Suprapubic skin (tissue), 4 donors: ENCODE measurements around the gene TAS2R7. TPM values are rescaled to one million over a fixed set of nuclear protein-coding genes. Genes with fewer than 3 reads are reported as not detected.

Experiments used
- DNase-seq, 2 donors: peaks; one replicate each; pipeline ENCODE4 v3.0.0-alpha.2; 2019; ENCODE audit warnings: low spot score in 2 of 2
- H3K27ac ChIP-seq: fragments of 200-600 bp; sonication (generic); one replicate; pipeline ENCODE4 v1.5.1; 2019
- H3K27me3 ChIP-seq: fragments of 200-600 bp; sonication (generic); one replicate; pipeline ENCODE4 v1.5.1; 2019
- H3K36me3 ChIP-seq: fragments of 200-600 bp; sonication (generic); one replicate; pipeline ENCODE4 v1.5.1; 2019
- H3K4me1 ChIP-seq: fragments of 200-600 bp; sonication (generic); one replicate; pipeline ENCODE4 v1.5.1; 2019
- H3K4me3 ChIP-seq: fragments of 200-600 bp; sonication (generic); one replicate; pipeline ENCODE4 v1.5.1; 2019; ENCODE audit warnings: mild to moderate bottlenecking
- H3K9me3 ChIP-seq: fragments of 200-600 bp; sonication (generic); one replicate; pipeline ENCODE4 v1.5.1; 2019
- EP300 ChIP-seq: sonication (generic); formaldehyde crosslinking; IDR thresholded peaks from one replicate; pipeline ENCODE4 v1.6.1; 2017; ENCODE audit warnings: antibody characterized with exemption
- POLR2A ChIP-seq, 2 donors: fragments of 450-650 bp; IDR thresholded peaks; one replicate each; pipeline ENCODE4 v1.6.1; 2017; ENCODE audit warnings: antibody characterized with exemption in 2 of 2, mild to moderate bottlenecking in 2 of 2, moderate library complexity in 2 of 2
- POLR2AphosphoS5 ChIP-seq, 3 donors: sonication (generic); formaldehyde crosslinking; IDR thresholded peaks; one replicate each; pipeline ENCODE4 v1.6.1; 2017; ENCODE audit warnings: antibody characterized with exemption in 3 of 3
- WGBS: methylation state at CpG from one replicate; pipeline ENCODE4 v1.1.5; 2018; 5-methylcytosine and 5-hydroxymethylcytosine counted together
- total RNA-seq, 4 donors: library from RNA; depleted of rRNA; stranded (reverse); fragments of >200 nt; gene quantifications; one replicate each; pipeline ENCODE4 v1.1.0, GENCODE V29; 2016
- TF ChIP-seq, protein P1 (sequence below), 2 donors: fragments of 200-600 bp in 1 of 2; fragments of 450-650 bp in 1 of 2; sonication (generic) in 1 of 2; IDR thresholded peaks; one replicate each; pipeline ENCODE4 v1.5.1; 2016 to 2019; ENCODE audit warnings: antibody characterized with exemption in 2 of 2, mild to moderate bottlenecking in 1 of 2, moderate library complexity in 1 of 2

TAS2R7 gene
- total RNA-seq, 4 donors from 2014 or later = not detected

DNA sequence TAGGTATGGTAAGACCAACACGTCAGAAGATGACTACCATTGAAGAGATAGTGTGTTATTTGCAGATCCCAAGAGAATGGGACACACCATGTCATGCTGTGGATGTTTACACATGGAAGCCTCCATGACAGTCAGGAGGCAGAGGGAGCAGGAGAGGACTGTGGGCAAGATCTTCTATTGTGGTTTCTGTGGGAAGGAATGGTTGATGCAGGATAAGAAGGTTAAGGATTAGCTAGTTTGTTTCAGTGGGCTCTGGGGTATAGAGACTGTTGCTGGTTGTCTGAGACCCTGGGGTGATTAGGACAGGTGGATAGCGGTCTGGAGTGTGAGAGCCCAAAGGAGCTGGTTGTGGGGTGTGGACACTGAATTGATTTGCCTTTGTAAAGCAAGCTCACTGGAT, 23.3 kb downstream of the TAS2R7 start:
- Histone ChIP-seq H3K36me3 (no peaks in the 10 kb centered on the region), H3K27me3 (peaks cover 4% of the 10 kb centered on the region), H3K9me3 (no peaks in the 10 kb centered on the region), H3K4me3 (no peak overlapping the region), H3K27ac (no peak overlapping the region), H3K4me1 (no peaks in the 10 kb centered on the region)
- DNase-seq = no peak
- 87% methylated on average over 2 of the region's 2 CpGs for WGBS
- TF ChIP-seq EP300 (no peak), POLR2AphosphoS5 (IDR thresholded peaks at IDR 0.05) (no peak), POLR2A (IDR thresholded peaks at IDR 0.05) (no peak)
- TF ChIP-seq, protein P1, sequence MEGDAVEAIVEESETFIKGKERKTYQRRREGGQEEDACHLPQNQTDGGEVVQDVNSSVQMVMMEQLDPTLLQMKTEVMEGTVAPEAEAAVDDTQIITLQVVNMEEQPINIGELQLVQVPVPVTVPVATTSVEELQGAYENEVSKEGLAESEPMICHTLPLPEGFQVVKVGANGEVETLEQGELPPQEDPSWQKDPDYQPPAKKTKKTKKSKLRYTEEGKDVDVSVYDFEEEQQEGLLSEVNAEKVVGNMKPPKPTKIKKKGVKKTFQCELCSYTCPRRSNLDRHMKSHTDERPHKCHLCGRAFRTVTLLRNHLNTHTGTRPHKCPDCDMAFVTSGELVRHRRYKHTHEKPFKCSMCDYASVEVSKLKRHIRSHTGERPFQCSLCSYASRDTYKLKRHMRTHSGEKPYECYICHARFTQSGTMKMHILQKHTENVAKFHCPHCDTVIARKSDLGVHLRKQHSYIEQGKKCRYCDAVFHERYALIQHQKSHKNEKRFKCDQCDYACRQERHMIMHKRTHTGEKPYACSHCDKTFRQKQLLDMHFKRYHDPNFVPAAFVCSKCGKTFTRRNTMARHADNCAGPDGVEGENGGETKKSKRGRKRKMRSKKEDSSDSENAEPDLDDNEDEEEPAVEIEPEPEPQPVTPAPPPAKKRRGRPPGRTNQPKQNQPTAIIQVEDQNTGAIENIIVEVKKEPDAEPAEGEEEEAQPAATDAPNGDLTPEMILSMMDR (IDR thresholded peaks at IDR 0.05) = no peak

DNA sequence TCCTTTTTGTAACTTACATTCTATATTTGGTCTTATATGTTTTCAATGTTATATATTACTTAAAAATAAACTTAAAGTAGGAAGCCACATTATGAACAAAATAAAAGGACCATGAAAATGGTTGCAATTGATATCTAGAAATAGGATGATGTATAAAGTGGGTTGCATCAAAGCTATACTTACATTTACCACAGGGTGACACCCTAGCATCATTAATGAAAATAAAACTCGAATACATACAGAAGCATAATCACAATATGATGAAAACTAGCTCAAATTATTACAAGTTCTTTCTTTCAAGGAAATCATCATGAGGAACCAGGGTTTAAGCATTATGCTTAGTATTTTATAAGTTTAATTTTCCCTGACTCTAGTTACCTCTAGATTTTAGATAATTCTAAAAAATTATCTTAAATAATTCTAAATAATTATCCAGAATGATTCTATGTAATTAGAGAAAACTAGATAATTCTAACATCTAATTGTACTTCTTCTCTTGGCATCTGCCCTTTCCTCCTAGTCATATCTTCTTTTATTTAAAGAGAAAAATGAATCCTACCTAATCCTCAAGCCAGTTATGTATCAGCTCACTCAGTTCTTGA, 31.2 kb downstream of the TAS2R7 start:
- peaks cover 19% of the 10 kb centered on the region for H3K27me3 ChIP-seq
- TF ChIP-seq POLR2AphosphoS5 (IDR thresholded peaks at IDR 0.05) (no peak), POLR2A (IDR thresholded peaks at IDR 0.05) (no peak), EP300 (no peak)
- TF ChIP-seq, protein P1 (IDR thresholded peaks at IDR 0.05) = peak; percentile 42 to 82
- H3K4me3 ChIP-seq = no peak overlapping the region
- H3K27ac ChIP-seq = no peak overlapping the region
- no peaks in the 10 kb centered on the region for H3K4me1 ChIP-seq
- no peaks in the 10 kb centered on the region for H3K9me3 ChIP-seq
- no peaks in the 10 kb centered on the region for H3K36me3 ChIP-seq
- no peak for DNase-seq
- WGBS = 0% methylated on average over 1 of the region's 1 CpG

DNA sequence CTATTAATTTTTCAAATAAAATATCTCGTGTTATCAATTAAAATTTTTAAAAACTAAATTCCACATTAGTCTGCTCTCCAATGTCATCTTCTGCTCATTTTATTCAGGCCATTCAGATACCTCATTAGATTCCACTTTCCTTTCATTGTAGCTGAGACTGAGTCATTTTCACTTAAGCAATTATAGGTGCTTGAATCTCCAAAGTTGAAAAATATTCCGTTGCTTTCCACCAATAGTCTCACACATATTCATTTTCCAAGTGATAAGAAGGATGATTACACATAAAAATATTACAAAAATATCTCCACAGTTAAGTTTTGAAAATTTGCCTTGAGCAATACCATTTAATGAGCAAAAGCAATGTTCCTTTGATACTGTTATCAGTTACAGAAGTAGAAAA, 42.8 kb downstream of the TAS2R7 start:
- H3K27me3 ChIP-seq = peaks cover 14% of the 10 kb centered on the region
- WGBS = 22% methylated on average over 2 of the region's 2 CpGs
- no peak for TF ChIP-seq POLR2AphosphoS5 (IDR thresholded peaks at IDR 0.05)
- TF ChIP-seq, protein P1 (IDR thresholded peaks at IDR 0.05) = no peak
- no peak for TF ChIP-seq POLR2A (IDR thresholded peaks at IDR 0.05)
- no peak for TF ChIP-seq EP300
- no peaks in the 10 kb centered on the region for H3K4me1 ChIP-seq
- peaks cover 9% of the 10 kb centered on the region for H3K9me3 ChIP-seq
- no peaks in the 10 kb centered on the region for H3K36me3 ChIP-seq
- H3K27ac ChIP-seq = no peak overlapping the region
- no peak overlapping the region for H3K4me3 ChIP-seq
- no peak for DNase-seq

DNA sequence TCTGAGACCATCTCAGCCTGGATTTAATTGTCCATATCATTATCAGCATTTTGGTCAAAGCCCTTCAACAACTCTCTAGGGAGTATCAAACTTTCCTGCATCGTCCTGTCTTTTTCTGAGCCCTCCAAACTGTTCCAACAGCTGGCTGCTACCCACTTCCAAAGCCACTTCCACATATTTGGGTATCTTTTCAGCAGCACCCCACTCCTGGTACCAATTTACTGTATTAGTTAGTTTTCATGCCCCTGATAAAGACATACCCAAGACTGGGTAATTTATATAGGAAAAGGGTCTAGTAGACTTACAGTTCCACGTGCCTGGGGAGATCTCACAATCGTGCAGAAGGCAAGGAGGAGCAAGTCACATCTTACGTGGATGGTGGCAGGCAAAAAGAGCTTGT, 46.2 kb downstream of the TAS2R7 start:
- H3K27ac ChIP-seq = no peak overlapping the region

DNA sequence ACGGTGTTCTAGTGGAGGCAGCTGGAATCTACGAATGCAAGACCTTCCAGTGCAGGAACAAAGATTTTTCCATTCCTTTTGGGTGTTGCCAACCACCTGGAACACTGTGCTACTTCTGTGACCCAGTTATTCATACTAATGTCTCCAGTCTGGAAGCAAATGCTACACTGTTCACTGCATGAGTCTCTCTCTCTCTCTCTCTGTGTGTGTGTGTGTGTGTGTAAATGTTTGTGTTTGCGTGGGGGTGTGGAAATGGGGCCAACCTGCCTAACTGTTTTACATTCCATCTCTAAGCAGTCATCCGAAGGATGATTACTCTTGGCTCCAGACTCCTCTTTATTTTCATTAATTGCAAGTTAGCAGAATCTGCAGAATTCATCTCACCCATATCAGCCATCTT, 49.4 kb downstream of the TAS2R7 start:
- Histone ChIP-seq H3K4me3 (no peak overlapping the region), H3K4me1 (peaks cover 13% of the 10 kb centered on the region), H3K27me3 (peaks cover 3% of the 10 kb centered on the region), H3K27ac (no peak overlapping the region), H3K36me3 (no peaks in the 10 kb centered on the region), H3K9me3 (peaks cover 9% of the 10 kb centered on the region)
- no peak for DNase-seq
- 35% methylated on average over 4 of the region's 4 CpGs for WGBS
- TF ChIP-seq EP300 (no peak), POLR2AphosphoS5 (IDR thresholded peaks at IDR 0.05) (no peak), POLR2A (IDR thresholded peaks at IDR 0.05) (no peak)
- TF ChIP-seq, protein P1 (IDR thresholded peaks at IDR 0.05) = no peak

More for the DNA sequence above, 46.2 kb downstream of the TAS2R7 start:
- 91% methylated on average over 4 of the region's 4 CpGs for WGBS
- Histone ChIP-seq H3K4me1 (no peaks in the 10 kb centered on the region), H3K36me3 (no peaks in the 10 kb centered on the region), H3K4me3 (no peak overlapping the region), H3K9me3 (peaks cover 9% of the 10 kb centered on the region), H3K27me3 (peaks cover 8% of the 10 kb centered on the region)
- TF ChIP-seq POLR2AphosphoS5 (IDR thresholded peaks at IDR 0.05) (no peak), POLR2A (IDR thresholded peaks at IDR 0.05) (no peak), EP300 (no peak)
- TF ChIP-seq, protein P1 (IDR thresholded peaks at IDR 0.05) = no peak
- no peak for DNase-seq

Other genes with a start within 250 kb of the TAS2R7 start
- gene MAGOHB, start 189.0 kb downstream of the TAS2R7 start, total RNA-seq = 10 to 100 TPM in 2 of 4 donors, 1 to 10 TPM in 2; 6.0 to 27.8 (median 10.3) TPM
- gene STYK1, start 128.6 kb downstream of the TAS2R7 start, total RNA-seq = 1 to 10 TPM; 1.0 to 2.3 (median 1.2) TPM
- 100 to 1,000 TPM; 610 to 832 (median 677) TPM for gene YBX3, start 79.3 kb downstream of the TAS2R7 start, total RNA-seq
- not detected for gene TAS2R8, start 4.7 kb upstream of the TAS2R7 start, total RNA-seq
- not detected for gene TAS2R9, start 7.5 kb upstream of the TAS2R7 start, total RNA-seq
- gene TAS2R10, start 23.7 kb upstream of the TAS2R7 start, total RNA-seq = 1 to 10 TPM in 1 of 4 donors, under 1 TPM in 3; 0.68 to 1.1 (median 0.75) TPM
- gene PRR4, start 46.8 kb upstream of the TAS2R7 start, total RNA-seq = 100 to 1,000 TPM in 2 of 4 donors, 10 to 100 TPM in 2; 37.1 to 399 (median 124) TPM
- 10 to 100 TPM in 3 of 4 donors, 1 to 10 TPM in 1; 8.8 to 51.3 (median 20.0) TPM for gene PRH1, start 81.6 kb upstream of the TAS2R7 start, total RNA-seq
- 1 to 10 TPM in 2 of 4 donors, under 1 TPM in 2; 0.38 to 2.6 (median 1.7) TPM for gene TAS2R13, start 106.9 kb upstream of the TAS2R7 start, total RNA-seq
- gene PRH2, start 126.6 kb upstream of the TAS2R7 start, total RNA-seq = 1 to 10 TPM in 1 of 4 donors, not detected in 3; 2.1 TPM
- gene TAS2R14, start 136.6 kb upstream of the TAS2R7 start, total RNA-seq = 1 to 10 TPM in 2 of 4 donors, under 1 TPM in 2; 0.23 to 3.5 (median 1.7) TPM
- gene TAS2R50, start 184.3 kb upstream of the TAS2R7 start, total RNA-seq = 1 to 10 TPM in 1 of 4 donors, under 1 TPM in 1, not detected in 2; 0.89 to 4.8 TPM
- gene TAS2R20, start 195.7 kb upstream of the TAS2R7 start, total RNA-seq = 1 to 10 TPM in 3 of 4 donors, not detected in 1; 1.0 to 4.1 (median 2.6) TPM
- 1 to 10 TPM in 2 of 4 donors, not detected in 2; 2.5 to 9.3 TPM for gene TAS2R19, start 220.0 kb upstream of the TAS2R7 start, total RNA-seq
- gene TAS2R31, start 228.8 kb upstream of the TAS2R7 start, total RNA-seq = 1 to 10 TPM in 2 of 4 donors, under 1 TPM in 1, not detected in 1; 0.55 to 8.3 (median 3.5) TPM